ENCODE results near the gene DOK3. TPM values are rescaled to one million over a fixed set of nuclear protein-coding genes. Genes with fewer than 3 reads are reported as not detected.

The DOK3 gene
- total and polyA plus RNA-seq, 2 of the 13 experiments (the other 11 are each of a cell fraction or from before 2014, with no cell fraction given), result 1.4 to 1.5 TPM

- TF ChIP-seq YY1 (IDR thresholded peaks at IDR 0.05; ENCODE audit: insufficient read depth, insufficient replicate concordance, low read depth, low read length), result peak; percentile 69
- TF ChIP-seq REXO4 (CRISPR knock-in tag; IDR thresholded peaks at IDR 0.05; ENCODE audit: borderline replicate concordance), result no peak
- 0 out of 2 replicates have a peak, but pooled peaks have one; percentile 29 for TF ChIP-seq KMT2B (CRISPR knock-in tag; IDR thresholded peaks at IDR 0.05)
- no peak for TF ChIP-seq ZNF569 (CRISPR knock-in tag; IDR thresholded peaks at IDR 0.05; ENCODE audit: borderline replicate concordance)
- TF ChIP-seq ZNF414 (CRISPR knock-in tag; IDR thresholded peaks at IDR 0.05), result no peak
- TF ChIP-seq SMAD3 (CRISPR knock-in tag; IDR thresholded peaks at IDR 0.05), result 0 out of 2 replicates have a peak, but pooled peaks have one; percentile 30
- peak; percentile 75 for TF ChIP-seq KDM2A (CRISPR knock-in tag; IDR thresholded peaks at IDR 0.05; ENCODE audit: borderline replicate concordance, low read depth)
- TF ChIP-seq, protein P1, sequence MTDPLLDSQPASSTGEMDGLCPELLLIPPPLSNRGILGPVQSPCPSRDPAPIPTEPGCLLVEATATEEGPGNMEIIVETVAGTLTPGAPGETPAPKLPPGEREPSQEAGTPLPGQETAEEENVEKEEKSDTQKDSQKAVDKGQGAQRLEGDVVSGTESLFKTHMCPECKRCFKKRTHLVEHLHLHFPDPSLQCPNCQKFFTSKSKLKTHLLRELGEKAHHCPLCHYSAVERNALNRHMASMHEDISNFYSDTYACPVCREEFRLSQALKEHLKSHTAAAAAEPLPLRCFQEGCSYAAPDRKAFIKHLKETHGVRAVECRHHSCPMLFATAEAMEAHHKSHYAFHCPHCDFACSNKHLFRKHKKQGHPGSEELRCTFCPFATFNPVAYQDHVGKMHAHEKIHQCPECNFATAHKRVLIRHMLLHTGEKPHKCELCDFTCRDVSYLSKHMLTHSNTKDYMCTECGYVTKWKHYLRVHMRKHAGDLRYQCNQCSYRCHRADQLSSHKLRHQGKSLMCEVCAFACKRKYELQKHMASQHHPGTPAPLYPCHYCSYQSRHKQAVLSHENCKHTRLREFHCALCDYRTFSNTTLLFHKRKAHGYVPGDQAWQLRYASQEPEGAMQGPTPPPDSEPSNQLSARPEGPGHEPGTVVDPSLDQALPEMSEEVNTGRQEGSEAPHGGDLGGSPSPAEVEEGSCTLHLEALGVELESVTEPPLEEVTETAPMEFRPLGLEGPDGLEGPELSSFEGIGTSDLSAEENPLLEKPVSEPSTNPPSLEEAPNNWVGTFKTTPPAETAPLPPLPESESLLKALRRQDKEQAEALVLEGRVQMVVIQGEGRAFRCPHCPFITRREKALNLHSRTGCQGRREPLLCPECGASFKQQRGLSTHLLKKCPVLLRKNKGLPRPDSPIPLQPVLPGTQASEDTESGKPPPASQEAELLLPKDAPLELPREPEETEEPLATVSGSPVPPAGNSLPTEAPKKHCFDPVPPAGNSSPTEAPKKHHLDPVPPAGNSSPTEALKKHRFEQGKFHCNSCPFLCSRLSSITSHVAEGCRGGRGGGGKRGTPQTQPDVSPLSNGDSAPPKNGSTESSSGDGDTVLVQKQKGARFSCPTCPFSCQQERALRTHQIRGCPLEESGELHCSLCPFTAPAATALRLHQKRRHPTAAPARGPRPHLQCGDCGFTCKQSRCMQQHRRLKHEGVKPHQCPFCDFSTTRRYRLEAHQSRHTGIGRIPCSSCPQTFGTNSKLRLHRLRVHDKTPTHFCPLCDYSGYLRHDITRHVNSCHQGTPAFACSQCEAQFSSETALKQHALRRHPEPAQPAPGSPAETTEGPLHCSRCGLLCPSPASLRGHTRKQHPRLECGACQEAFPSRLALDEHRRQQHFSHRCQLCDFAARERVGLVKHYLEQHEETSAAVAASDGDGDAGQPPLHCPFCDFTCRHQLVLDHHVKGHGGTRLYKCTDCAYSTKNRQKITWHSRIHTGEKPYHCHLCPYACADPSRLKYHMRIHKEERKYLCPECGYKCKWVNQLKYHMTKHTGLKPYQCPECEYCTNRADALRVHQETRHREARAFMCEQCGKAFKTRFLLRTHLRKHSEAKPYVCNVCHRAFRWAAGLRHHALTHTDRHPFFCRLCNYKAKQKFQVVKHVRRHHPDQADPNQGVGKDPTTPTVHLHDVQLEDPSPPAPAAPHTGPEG (CRISPR knock-in tag; IDR thresholded peaks at IDR 0.05), result no peak
- TF ChIP-seq ZNF615 (CRISPR knock-in tag; IDR thresholded peaks at IDR 0.05; ENCODE audit: borderline replicate concordance), result no peak
- no peak for TF ChIP-seq JUNB (CRISPR knock-in tag; IDR thresholded peaks at IDR 0.05; ENCODE audit: borderline replicate concordance)
- no peak for TF ChIP-seq AGO2 (optimal IDR thresholded peaks at IDR 0.05; ENCODE audit: low read depth, low read length)
- TF ChIP-seq, protein P2, sequence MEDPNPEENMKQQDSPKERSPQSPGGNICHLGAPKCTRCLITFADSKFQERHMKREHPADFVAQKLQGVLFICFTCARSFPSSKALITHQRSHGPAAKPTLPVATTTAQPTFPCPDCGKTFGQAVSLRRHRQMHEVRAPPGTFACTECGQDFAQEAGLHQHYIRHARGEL (CRISPR knock-in tag; IDR thresholded peaks at IDR 0.05), result no peak; the same call in 1 of the 2 replicates
- TF ChIP-seq, protein P3, sequence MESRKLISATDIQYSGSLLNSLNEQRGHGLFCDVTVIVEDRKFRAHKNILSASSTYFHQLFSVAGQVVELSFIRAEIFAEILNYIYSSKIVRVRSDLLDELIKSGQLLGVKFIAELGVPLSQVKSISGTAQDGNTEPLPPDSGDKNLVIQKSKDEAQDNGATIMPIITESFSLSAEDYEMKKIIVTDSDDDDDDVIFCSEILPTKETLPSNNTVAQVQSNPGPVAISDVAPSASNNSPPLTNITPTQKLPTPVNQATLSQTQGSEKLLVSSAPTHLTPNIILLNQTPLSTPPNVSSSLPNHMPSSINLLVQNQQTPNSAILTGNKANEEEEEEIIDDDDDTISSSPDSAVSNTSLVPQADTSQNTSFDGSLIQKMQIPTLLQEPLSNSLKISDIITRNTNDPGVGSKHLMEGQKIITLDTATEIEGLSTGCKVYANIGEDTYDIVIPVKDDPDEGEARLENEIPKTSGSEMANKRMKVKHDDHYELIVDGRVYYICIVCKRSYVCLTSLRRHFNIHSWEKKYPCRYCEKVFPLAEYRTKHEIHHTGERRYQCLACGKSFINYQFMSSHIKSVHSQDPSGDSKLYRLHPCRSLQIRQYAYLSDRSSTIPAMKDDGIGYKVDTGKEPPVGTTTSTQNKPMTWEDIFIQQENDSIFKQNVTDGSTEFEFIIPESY (CRISPR knock-in tag; IDR thresholded peaks at IDR 0.05), result peak; percentile 83
- no peak for TF ChIP-seq PRDM15 (CRISPR knock-in tag; IDR thresholded peaks at IDR 0.05)
- TF ChIP-seq, protein P4, sequence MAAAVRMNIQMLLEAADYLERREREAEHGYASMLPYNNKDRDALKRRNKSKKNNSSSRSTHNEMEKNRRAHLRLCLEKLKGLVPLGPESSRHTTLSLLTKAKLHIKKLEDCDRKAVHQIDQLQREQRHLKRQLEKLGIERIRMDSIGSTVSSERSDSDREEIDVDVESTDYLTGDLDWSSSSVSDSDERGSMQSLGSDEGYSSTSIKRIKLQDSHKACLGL (CRISPR knock-in tag; IDR thresholded peaks at IDR 0.05), result no peak; the same call in none of the 2 replicates
These were observed 54.5 kb downstream of the DOK3 start (continued) for GRCh38 chr5:177455036-177455660.
